Caki2 (cell line): ENCODE measurements around the gene LRRC14B. TPM values are rescaled to one million over a fixed set of nuclear protein-coding genes. Genes with fewer than 3 reads are reported as not detected.

Experiments
- DNase-seq: peaks from one replicate; pipeline ENCODE4 v3.0.0-alpha.2; 2015; ENCODE audit warnings: low read depth
- in situ Hi-C: cut with HindIII; loops from 2 replicates; pipeline ENCODE4 v1.10.0; 2016; ENCODE audit warnings: low sequenced_read_pairs, low pct_unique_long_range_greater_than_20kb, mixed read lengths
- total RNA-seq: library from RNA; depleted of rRNA; stranded (reverse); fragments of >200 nt; shearing (Covaris generic); gene quantifications from 2 replicates; pipeline ENCODE4 v1.2.3, GENCODE V29; 2014; ENCODE audit warnings: low replicate concordance

LRRC14B gene
- total RNA-seq, 1 experiment from 2014 or later: not detected

DNA sequence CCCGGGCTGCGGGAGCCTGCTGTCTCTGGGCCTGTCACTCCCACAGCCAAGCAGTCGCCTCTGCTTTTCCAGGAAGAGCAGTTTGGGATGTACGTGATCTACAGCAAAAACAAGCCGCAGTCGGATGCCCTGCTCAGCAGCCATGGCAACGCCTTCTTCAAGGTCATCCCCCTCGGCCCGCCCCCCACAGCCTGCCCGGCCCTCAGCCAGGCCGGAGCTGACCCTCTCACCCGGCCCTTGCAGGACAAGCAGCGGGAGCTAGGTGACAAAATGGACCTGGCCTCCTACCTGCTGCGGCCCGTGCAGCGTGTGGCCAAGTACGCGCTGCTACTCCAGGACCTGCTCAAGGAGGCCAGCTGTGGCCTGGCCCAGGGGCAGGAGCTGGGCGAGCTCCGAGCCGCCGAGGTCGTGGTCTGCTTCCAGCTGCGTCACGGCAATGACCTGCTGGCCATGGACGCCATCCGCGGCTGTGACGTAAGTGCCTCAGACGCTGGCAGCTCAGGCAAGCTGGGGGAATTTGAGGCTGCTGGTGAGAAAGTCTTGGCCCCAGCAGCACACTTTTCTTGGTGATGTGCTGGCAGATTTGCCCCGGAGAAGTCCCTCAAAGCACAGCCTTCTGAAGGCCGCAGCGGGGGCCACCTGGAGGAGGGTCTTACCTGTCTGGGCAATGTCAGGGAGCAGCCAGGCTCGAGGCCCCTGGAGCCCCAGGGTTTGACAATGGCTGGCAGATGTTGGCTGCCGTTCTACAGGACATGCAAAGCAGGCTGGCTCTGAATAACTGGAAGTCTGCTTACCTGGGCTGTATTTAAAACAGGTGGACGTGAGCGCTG lies 20.1 kb upstream of the LRRC14B start:
- in situ Hi-C loops: no loop called here
- DNase-seq: no peak

DNA sequence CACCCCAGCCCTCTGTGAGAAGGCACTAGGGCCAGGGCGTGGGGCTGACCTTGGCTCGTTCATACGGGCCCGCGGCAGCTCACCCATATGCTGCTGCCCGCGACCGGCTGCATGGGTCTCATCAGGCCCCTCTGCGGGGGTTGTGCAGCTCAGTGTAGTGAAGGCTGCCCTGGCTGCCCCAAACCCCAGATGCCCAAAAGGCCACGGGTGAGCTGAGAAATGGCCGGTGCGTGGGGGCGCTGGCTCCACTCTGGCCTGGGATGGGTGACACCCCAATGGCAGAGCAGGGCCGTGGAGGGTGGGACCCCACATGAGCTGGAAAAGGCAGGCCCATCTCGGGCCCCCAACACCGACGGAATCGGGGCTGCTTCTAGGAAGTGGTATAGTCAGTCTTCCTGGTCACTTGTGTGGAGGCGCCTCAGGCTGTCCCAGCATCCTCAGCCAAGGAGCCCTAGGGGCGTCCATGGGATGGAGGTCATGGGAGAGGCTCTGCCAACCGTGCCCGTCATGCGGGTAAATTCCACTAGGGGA lies 19.4 kb upstream of the LRRC14B start:
- in situ Hi-C loops: no loop called here
- DNase-seq: no peak

DNA sequence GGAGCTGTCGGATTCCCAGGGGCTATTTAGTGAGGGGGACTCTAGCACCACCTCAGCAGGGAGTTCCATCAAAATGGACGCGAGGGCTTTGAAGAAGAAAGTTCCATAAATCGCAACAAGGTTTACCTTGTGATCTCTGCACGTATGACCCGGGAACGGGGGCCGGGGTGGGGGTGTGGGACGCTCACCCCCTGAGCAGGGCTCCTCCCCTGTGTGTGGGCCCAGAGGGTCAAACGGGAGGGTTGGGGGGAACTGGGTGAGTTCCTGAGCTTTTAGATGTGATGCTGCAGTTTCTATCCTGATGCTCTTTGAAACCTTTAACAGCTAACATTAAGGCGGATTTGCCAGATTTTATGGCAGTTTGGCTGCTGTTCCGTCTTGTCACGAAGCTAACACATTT lies 18.9 kb upstream of the LRRC14B start:
- no peak for DNase-seq
- in situ Hi-C loops: no loop called here

DNA sequence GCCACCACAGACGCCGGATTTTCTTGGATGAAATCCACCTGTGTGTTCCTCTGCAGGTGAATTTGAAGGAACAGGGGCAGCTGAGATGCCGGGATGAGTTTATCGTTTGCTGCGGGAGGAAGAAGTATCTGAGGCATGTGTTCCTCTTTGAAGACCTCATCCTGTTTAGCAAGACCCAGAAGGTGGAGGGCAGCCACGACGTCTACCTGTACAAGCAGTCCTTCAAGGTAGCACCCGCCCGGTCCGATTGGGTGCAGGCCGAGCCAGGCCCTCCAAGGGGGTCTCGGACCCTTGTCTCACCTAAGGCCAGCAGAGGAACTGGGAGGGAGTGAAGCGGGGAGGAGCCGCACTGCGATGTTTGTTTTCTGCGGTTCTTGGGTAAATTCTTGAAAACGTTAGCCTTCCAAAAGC lies 18.4 kb upstream of the LRRC14B start:
- in situ Hi-C loops: no loop called here
- DNase-seq: no peak

DNA sequence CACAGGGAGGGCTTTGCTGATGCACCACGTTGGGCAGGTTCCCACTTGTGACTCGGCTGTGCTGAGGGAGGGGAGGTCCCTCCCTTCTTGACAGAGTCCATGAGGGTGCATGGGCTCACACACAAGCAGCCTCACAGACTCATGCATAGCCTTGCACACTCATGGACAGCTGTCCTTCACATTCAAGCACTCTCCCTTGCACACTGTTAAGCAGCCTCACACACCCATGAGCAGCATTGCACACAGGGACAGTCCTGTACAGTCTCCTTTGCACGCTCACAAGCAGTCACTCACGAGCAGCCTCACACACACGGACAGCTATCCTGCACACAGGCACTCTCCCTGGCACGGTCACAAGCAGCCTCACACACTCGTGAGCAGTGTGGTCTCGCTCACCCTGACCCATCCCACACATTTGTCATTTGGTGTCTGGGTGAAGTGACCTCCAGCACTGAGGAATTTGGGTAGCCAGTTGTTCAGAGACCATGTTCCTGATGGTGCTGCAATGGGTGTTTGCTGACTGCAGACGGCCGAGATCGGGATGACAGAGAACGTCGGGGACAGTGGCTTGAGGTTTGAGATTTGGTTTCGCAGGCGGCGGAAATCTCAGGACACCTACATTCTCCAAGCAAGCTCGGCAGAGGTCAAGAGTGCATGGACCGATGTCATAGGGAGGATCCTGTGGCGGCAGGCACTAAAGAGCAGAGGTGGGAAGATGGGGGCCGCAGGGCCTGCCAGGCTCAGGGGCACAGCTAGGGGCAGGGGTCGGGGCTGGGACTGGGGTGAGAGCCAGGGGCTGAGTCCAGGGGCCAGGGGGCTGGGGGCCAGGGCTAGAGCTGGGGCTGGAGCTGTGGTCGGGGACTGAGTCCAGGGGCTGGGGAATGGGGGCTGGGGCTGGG lies 17.7 kb upstream of the LRRC14B start:
- in situ Hi-C loops: no loop called here
- no peak for DNase-seq

DNA sequence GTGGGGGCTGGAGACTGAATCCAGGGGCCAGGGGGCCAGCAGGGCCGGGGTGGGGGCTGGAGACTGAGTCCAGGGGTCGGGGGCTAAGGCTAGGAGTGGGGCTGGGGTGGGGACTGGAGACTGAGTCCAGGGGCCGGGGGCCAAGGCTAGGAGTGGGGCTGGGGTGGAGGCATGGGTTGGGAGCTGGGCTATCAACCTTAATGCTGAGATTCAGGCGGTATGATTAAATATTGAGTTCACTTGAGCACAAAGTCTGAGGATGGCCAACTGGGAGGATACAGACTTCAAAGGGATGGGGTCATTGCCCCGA lies 17.0 kb upstream of the LRRC14B start:
- in situ Hi-C loops: no loop called here
- DNase-seq: no peak

DNA sequence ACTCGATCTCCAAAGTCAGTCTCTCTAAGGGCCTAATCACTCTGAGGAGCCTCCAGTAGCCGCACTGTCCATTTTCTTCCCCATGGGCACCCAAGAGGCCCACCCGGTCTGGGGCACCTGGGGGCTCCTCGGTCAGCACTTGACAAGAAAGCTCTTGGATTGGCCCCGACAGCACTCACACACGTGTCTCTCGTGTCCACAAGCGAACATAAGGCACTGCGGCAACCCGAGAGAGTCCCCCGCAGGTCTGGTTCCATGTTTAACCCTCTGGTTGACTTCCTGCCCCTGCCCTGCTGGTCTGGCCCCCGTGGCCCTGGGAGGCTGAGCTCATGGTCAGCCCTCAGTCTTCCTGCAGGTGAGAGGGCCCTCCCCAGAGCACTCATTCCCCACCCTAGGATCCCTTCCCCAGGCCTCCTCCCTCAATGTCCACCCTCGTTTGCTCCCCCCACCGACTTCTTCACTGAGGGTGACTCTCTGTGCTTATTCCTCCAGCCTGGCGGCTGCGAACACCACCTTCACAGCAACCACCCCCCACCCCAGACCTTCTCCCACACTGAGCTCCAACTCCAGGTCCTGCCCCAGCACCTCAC lies 16.3 kb upstream of the LRRC14B start:
- in situ Hi-C loops: no loop called here
- no peak for DNase-seq

DNA sequence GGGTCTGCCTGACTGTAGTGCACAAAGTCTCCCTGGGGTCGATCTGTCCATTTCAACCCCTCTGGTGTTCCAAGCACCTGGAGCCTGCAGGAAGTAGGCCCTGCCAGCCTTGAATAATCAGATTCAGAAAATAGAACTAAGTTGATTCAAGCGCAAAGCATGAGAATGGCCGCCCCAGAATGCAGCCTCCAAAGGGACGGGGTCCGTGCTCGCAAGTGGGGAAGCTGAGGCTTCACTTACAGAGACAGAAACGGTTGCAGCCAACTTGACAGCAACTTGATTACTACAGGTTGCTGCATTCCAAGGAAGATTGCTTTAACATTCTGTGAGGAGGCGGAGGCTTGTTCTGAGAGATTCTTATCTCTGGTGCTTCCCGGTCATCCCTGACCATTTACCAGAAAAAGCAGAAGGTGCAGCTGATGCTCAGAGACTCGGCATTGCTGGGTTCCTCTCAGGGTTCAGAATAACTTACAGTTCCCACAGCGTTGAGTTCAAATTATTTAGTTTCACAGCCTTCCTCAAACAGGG lies 14.9 kb upstream of the LRRC14B start:
- DNase-seq: no peak
- in situ Hi-C loops: no loop called here

DNA sequence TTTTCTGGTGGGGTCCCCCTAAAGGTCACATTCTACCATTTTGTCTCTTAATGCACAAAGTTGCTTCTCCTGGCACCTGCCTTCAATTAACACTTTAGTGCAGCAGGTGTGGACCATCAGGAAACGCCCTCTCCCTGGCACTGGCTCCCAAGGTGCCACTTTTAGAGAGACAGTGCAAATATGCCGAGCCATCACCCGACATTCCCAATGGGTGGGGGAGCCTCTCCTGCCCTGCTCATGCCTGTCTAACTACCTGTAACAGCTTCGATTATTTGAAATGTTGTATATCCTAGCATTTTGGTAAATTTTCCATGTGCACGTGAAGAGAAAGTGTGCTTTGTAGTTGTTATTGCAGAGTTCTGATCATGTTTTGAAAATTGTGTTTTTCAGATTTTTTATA lies 13.2 kb upstream of the LRRC14B start:
- no peak for DNase-seq
- in situ Hi-C loops: no loop called here

DNA sequence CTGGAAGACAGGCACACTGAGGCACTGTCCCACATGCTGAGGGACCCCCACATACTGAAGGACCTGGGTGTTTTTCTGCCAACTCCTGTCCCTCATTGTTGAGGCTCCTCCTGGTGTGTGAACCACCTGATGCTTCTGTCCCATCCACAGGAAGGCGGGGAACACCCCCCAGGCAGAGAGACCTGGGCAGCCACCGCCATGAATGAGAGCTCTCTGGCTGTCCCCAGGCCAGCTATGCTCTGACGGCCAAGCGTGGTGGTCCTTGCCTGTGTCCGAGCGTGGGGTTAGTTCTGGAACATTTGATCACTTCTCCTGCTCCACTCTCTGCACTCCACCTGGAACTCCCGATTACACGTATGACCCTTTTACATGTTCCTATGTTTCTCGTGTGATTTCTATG lies 11.9 kb upstream of the LRRC14B start:
- no peak for DNase-seq
- in situ Hi-C loops: no loop called here

DNA sequence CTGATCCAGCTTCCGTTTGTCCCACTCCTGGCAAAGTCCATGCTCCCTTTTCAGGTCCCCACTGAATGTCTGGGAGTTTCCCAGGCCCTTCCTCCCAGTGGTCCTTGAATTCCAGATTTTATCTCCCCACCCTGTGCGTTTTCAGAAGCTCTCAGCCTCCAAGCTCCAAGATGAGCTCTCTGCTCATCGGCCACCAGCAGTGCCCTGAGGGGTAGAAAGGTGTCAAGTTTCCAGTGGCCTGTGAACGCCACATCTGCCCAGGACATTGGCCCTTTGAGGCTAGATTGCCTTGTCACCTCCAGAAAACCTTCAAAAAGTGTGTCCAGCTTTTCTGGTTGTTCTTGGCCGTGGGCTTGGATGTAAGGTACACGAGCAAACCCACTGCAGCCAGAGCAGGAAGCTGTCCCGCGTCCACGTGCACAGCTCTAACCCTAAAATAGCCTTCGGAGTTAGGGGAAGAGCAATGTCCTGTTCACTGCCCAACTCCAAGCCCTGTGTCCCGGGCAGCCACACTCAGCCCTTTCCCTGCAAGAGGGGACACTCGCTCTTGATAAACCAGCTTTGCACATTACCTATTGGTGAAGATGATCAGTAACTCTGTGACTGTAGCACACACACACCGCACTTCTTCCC lies 10.9 kb upstream of the LRRC14B start:
- in situ Hi-C loops: no loop called here
- DNase-seq: no peak

DNA sequence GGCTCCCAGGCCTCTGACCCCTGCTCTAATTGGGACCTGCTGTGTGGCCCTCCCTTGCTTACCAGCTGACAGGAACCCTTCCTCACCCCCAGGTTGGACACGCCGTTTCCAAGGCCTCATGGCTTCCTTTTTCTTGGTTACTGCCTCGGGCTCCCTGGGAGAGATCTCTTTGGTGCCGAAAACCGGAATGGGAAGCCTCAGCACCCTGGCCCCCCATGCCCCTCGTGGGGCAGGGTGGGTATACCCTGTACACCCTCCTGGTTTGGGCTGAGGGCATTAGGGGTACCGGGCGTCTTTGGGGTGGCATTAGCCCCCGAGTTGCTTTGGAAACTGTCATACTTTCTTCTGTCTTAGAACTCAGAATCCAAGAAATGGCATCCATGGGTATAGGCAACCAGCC lies 10.1 kb upstream of the LRRC14B start:
- in situ Hi-C loops: no loop called here
- no peak for DNase-seq

DNA sequence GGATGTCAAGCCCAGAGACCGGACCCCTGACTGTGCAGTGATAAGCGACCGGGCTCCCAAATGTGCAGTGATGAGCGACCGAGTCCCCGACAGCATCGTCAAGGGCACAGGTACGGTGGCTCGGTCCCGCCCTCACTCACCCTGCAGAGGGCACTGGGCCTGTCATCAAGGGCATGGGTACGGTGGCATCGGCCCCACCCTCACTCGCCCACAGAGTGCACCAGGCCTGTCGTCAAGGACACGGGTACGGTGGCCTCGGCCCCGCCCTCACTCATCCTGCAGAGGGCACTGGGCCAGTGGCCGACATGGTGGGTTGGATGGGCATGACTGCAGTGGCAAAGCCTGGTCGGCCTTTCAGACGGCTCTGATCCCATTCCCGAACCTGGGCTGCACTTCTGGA lies 9.7 kb upstream of the LRRC14B start:
- in situ Hi-C loops: no loop called here
- no peak for DNase-seq

DNA sequence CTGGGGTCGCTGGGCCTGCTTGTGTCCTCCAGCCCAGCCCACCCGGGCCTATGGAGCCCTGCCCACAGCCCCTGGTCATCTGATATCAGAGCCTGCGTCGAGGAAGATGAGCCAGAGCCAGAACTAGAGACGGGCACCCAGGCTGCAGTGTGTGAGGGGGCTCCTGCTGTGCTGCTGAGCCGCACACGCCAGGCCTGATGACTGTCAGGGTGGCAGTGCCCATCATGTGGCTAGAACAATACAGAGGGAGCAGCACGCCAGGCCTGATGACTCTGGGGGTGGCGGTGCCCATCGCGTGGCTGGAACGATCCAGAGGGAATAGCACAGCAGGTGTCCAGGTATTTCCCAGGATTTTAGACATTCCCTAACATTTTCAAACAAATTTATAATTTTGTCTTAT lies 9.2 kb upstream of the LRRC14B start:
- no peak for DNase-seq
- in situ Hi-C loops: no loop called here

DNA sequence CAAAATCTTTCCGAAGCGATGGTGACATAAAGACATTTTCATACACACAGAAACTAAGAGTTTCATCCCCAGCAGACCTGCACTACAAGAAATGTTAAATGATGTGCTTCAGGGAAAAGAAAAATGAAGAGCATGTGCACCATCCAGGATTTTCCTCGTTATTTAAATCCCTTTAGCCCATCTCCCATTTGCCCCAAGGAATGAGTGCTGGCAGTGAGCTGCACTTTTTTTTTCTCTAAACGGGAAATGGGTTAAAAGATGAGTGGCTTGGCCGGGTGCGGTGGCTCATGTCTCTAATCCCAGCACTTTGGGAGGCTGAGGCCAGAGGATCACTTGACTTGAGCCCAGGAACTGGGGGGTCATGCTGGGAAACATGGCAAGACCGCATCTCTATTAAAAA lies 6.8 kb upstream of the LRRC14B start:
- no peak for DNase-seq
- in situ Hi-C loops: no loop called here

DNA sequence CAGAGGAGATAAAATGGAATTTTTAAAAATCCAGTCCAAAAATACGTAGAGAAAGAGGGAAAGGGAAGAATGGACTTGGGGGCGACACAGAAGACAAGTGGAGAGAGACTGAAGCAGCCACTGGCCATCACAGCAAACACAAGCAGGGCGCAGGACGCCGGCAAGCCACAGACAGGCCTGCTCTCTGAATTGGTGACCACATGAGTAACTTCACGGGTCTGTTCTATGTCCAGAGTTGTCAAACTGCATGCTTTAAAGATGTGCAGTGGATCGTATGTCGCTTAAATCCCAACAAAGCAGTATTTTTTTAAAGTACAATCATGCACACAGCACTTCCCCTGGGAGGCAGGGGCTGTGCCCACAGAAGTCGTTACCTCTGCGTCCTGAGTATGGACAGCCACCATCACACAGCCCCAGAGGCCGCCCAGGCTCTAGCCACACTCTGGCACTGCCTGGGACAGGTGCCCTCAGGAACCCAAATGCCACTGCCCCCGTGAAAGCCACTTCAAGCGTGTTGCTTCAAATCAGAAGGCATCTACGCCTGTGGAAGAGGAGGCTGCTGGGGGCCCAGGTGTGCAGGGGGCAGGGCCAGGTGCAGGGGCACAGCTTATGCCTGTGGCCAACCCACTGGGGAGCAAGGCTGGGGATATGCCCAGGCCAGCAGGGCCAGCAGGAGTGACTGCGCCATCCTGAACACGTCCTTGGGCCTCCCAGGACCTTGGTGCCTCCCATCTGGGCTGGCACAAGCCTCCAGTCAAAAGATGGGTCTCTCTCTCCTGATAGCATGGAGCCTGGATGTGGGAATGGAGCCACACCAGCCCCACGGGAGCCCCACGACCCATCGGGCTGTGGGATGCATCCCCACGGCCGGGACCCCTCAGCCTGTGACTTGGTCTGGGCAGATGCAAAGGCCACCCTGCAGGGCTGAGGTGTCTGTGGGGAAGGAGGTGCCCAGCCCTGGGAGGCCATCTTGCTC lies 5.9 kb upstream of the LRRC14B start:
- in situ Hi-C loops: no loop called here
- no peak for DNase-seq
